Mesendoderm (in vitro differentiated cells): ENCODE results near the gene MTPN.
A peak's percentile ranks its signal among the peaks of the same experiment; 100 is the strongest.

Experiments used
- DNase-seq: peaks from one replicate; pipeline ENCODE4 v3.0.0; 2013
- H2AK5ac ChIP-seq: 2 replicates; pipeline ENCODE4 v1.6.1; 2013; ENCODE audit warnings: low read length, inconsistent platforms
- H2BK120ac ChIP-seq: 2 replicates; pipeline ENCODE4 v1.6.1; 2013; ENCODE audit warnings: low read depth, mild to moderate bottlenecking, low read length, moderate library complexity, mixed read lengths
- H2BK15ac ChIP-seq: replicated peaks from 2 replicates; pipeline ENCODE4 v1.6.1; 2013; ENCODE audit warnings: low read depth, mild to moderate bottlenecking, moderate library complexity
- H2BK5ac ChIP-seq: 2 replicates; pipeline ENCODE4 v1.6.1; 2013; ENCODE audit warnings: low read length, inconsistent platforms
- H3K18ac ChIP-seq: 2 replicates; pipeline ENCODE4 v1.6.1; 2013; ENCODE audit warnings: mild to moderate bottlenecking, low read length, mixed read lengths
- H3K23ac ChIP-seq: one replicate; pipeline ENCODE4 v1.6.1; 2013; ENCODE audit warnings: low read length
- H3K27ac ChIP-seq: 2 replicates; pipeline ENCODE4 v1.5.1; 2013; ENCODE audit warnings: low read depth, mild to moderate bottlenecking, inconsistent platforms, low read length, moderate library complexity
- H3K27me3 ChIP-seq: 2 replicates; pipeline ENCODE4 v1.6.1; 2013; ENCODE audit warnings: low read length, control low read depth, mild to moderate bottlenecking, inconsistent platforms; ENCODE audit not compliant: insufficient read depth, poor library complexity
- H3K36me3 ChIP-seq: 2 replicates; pipeline ENCODE4 v1.6.1; 2013; ENCODE audit warnings: low read length, inconsistent platforms; ENCODE audit not compliant: control insufficient read depth, insufficient read depth
- H3K4ac ChIP-seq: one replicate; pipeline ENCODE4 v1.6.1; 2013; ENCODE audit warnings: low read depth, mild to moderate bottlenecking, low read length, moderate library complexity
- H3K4me1 ChIP-seq: 2 replicates; pipeline ENCODE4 v1.6.1; 2013; ENCODE audit warnings: low read depth, low read length, inconsistent platforms; ENCODE audit not compliant: control insufficient read depth
- H3K4me2 ChIP-seq: 2 replicates; pipeline ENCODE4 v1.6.1; 2013; ENCODE audit warnings: low read length
- H3K4me3 ChIP-seq: 2 replicates; pipeline ENCODE4 v1.5.1; 2013; ENCODE audit warnings: mild to moderate bottlenecking, low read length
- H3K56ac ChIP-seq: one replicate; pipeline ENCODE4 v1.6.1; 2013; ENCODE audit warnings: low read length
- H3K79me1 ChIP-seq: 2 replicates; pipeline ENCODE4 v1.6.1; 2013; ENCODE audit warnings: low read length, inconsistent platforms
- H3K79me2 ChIP-seq: 2 replicates; pipeline ENCODE4 v1.6.1; 2013; ENCODE audit warnings: mild to moderate bottlenecking, low read length; ENCODE audit not compliant: control insufficient read depth, insufficient read depth
- H3K9ac ChIP-seq: 2 replicates; pipeline ENCODE4 v1.6.1; 2013; ENCODE audit warnings: low read length, inconsistent platforms
- H4K5ac ChIP-seq: one replicate; pipeline ENCODE4 v1.6.1; 2013; ENCODE audit warnings: low read length
- H4K8ac ChIP-seq: one replicate; pipeline ENCODE4 v1.6.1; 2013; ENCODE audit warnings: low read depth, mild to moderate bottlenecking, control low read depth, low read length, moderate library complexity
- WGBS: extraction: QIAGEN DNeasy Blood & Tissue Kit; methylation state at CpG from one replicate; pipeline ENCODE4 v1.1.7; 2013; ENCODE audit warnings: low lambda C conversion rate, missing lambda C conversion rate; ENCODE audit not compliant: insufficient coverage; ENCODE audit errors: extremely low coverage; 5-methylcytosine and 5-hydroxymethylcytosine counted together

MTPN gene

GRCh38 chr7:135905858-135906257 lies 71.3 kb downstream of the MTPN start:
- Histone ChIP-seq H3K36me3 (no peaks in the 10 kb centered on the region), H2BK120ac (no peak overlapping the region), H3K9ac (no peak overlapping the region), H2AK5ac (no peak overlapping the region), H3K4me3 (no peak overlapping the region), H3K79me1 (no peaks in the 10 kb centered on the region), H3K4ac (no peak overlapping the region), H2BK5ac (no peak overlapping the region), H3K4me1 (peaks cover 5% of the 10 kb centered on the region), H3K27ac (no peak overlapping the region), H2BK15ac (no peak overlapping the region), H3K23ac (no peak overlapping the region), H3K27me3 (no peaks in the 10 kb centered on the region), H3K4me2 (no peak overlapping the region), H4K5ac (no peak overlapping the region), H3K18ac (no peak overlapping the region), H4K8ac (no peak overlapping the region), H3K79me2 (no peaks in the 10 kb centered on the region), H3K56ac (no peak overlapping the region)
- WGBS: no CpG with 5 or more reads among the region's 4 CpGs
- DNase-seq: peak; percentile 47

- Histone ChIP-seq H3K4ac (no peak overlapping the region), H3K56ac (no peak overlapping the region), H2BK5ac (no peak overlapping the region), H3K27me3 (no peaks in the 10 kb centered on the region), H3K9ac (no peak overlapping the region), H3K18ac (no peak overlapping the region), H2BK15ac (no peak overlapping the region), H2AK5ac (no peak overlapping the region), H3K27ac (no peak overlapping the region), H4K8ac (no peak overlapping the region), H3K79me1 (no peaks in the 10 kb centered on the region), H3K4me2 (no peak overlapping the region), H3K79me2 (no peaks in the 10 kb centered on the region), H3K4me3 (no peak overlapping the region), H3K4me1 (peaks cover 5% of the 10 kb centered on the region), H3K36me3 (no peaks in the 10 kb centered on the region), H3K23ac (no peak overlapping the region), H4K5ac (no peak overlapping the region), H2BK120ac (no peak overlapping the region)
- DNase-seq: no peak
- no CpG with 5 or more reads among the region's 4 CpGs for WGBS
These were observed 71.8 kb downstream of the MTPN start for GRCh38 chr7:135905355-135905754.

- DNase-seq: no peak
- Histone ChIP-seq H3K4ac (no peak overlapping the region), H3K79me2 (no peaks in the 10 kb centered on the region), H4K5ac (no peak overlapping the region), H3K9ac (no peak overlapping the region), H4K8ac (no peak overlapping the region), H2BK5ac (no peak overlapping the region), H3K27ac (no peak overlapping the region), H3K23ac (no peak overlapping the region), H2AK5ac (no peak overlapping the region), H3K4me3 (no peak overlapping the region), H3K4me2 (no peak overlapping the region), H3K27me3 (no peaks in the 10 kb centered on the region), H2BK120ac (no peak overlapping the region), H3K79me1 (no peaks in the 10 kb centered on the region), H3K36me3 (no peaks in the 10 kb centered on the region), H3K18ac (no peak overlapping the region), H2BK15ac (no peak overlapping the region), H3K56ac (no peak overlapping the region), H3K4me1 (peaks cover 5% of the 10 kb centered on the region)
- whole genome bisulfite sequencing: no CpG with 5 or more reads among the region's 3 CpGs
These were observed 72.9 kb downstream of the MTPN start for GRCh38 chr7:135904282-135904681.

GRCh38 chr7:135901585-135902540 lies 75.3 kb downstream of the MTPN start:
- Histone ChIP-seq H2BK15ac (no peak overlapping the region), H4K5ac (no peak overlapping the region), H3K4me1 (peaks cover 5% of the 10 kb centered on the region), H3K9ac (no peak overlapping the region), H3K79me2 (no peaks in the 10 kb centered on the region), H3K27ac (no peak overlapping the region), H2BK5ac (no peak overlapping the region), H4K8ac (no peak overlapping the region), H2BK120ac (no peak overlapping the region), H3K18ac (no peak overlapping the region), H3K79me1 (no peaks in the 10 kb centered on the region), H3K4me3 (no peak overlapping the region), H3K36me3 (no peaks in the 10 kb centered on the region), H3K27me3 (no peaks in the 10 kb centered on the region), H2AK5ac (no peak overlapping the region), H3K23ac (no peak overlapping the region), H3K56ac (no peak overlapping the region), H3K4ac (no peak overlapping the region), H3K4me2 (no peak overlapping the region)
- DNase-seq: no peak
- no CpG with 5 or more reads among the region's 6 CpGs for WGBS

- H3K56ac ChIP-seq: no peak overlapping the region
These were observed 77.1 kb downstream of the MTPN start for GRCh38 chr7:135900065-135900546.

More at GRCh38 chr7:135900065-135900546, 77.1 kb downstream of the MTPN start:
- Histone ChIP-seq H3K27me3 (no peaks in the 10 kb centered on the region), H3K4me1 (peaks cover 1% of the 10 kb centered on the region), H3K18ac (no peak overlapping the region), H4K8ac (no peak overlapping the region), H2AK5ac (no peak overlapping the region), H3K4me2 (no peak overlapping the region), H2BK5ac (no peak overlapping the region), H2BK120ac (no peak overlapping the region), H3K4ac (no peak overlapping the region), H3K79me2 (no peaks in the 10 kb centered on the region), H3K79me1 (no peaks in the 10 kb centered on the region), H4K5ac (no peak overlapping the region), H3K4me3 (no peak overlapping the region), H3K9ac (no peak overlapping the region), H3K36me3 (no peaks in the 10 kb centered on the region), H3K27ac (no peak overlapping the region), H3K23ac (no peak overlapping the region), H2BK15ac (no peak overlapping the region)
- no CpG with 5 or more reads among the region's 5 CpGs for WGBS
- no peak for DNase-seq
